MM.1S (cell line): ENCODE data around the gene IL1RL1.

Source experiments
- CTCF ChIP-seq: fragments of 300-600 bp; sonication (generic); IDR thresholded peaks from 2 replicates; pipeline ENCODE4 v1.5.1; 2016; ENCODE audit warnings: antibody characterized with exemption, low read length, mixed read lengths
- EZH2 ChIP-seq: fragments of 300-600 bp; sonication (generic); optimal IDR thresholded peaks from 2 replicates; pipeline ENCODE3; 2017; ENCODE audit warnings: low read depth, mild to moderate bottlenecking, antibody characterized with exemption, low read length, mixed read lengths

- no peak for TF ChIP-seq CTCF
- TF ChIP-seq EZH2: no peak
Measured at GRCh38 chr2:102391565-102391964, 80.2 kb downstream of the IL1RL1 start.
